ENCODE data around the gene TBC1D22A. TPM values are rescaled to one million over a fixed set of nuclear protein-coding genes. Genes with fewer than 3 reads are reported as not detected.

The TBC1D22A gene
- total and polyA plus RNA-seq, 2 experiments from 2014 or later, result 9.6 to 13.3 TPM

DNA sequence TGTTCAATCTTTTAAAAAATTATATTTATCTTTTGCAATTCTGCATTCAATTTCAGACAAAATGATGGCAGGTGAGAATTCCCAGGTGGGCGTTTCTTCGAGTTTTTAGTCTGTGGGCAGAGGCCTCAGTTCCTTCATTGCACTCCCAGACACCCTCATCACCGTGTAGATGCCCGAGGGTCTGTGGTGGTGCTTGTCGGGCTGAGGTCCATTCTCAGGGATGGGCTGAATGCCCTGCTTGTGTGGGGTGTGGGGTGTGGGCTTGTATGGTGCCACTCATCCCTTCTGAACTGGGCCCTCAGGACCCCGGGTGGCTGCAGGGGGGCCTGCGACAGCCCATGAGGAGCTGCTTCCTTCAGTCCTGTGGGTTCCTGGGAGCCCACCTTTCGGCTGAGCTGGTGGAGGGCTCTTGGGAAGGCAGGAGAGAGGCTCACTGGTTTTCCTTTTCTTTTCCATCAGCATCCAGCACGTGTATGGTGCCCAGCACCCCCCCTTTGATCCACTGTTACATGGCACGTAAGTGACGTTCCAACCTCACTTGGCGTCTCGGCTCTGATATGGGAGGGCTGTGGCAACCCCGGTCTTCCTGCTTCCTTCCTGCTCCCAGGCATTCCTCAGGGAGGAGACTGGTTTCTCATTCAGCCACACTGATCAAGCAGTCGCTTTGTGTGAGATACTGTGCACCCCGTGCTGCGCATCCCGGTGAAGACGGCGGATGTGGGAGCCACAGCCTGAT, 29.8 kb downstream of the TBC1D22A start (continued):
- TF ChIP-seq, protein P1, sequence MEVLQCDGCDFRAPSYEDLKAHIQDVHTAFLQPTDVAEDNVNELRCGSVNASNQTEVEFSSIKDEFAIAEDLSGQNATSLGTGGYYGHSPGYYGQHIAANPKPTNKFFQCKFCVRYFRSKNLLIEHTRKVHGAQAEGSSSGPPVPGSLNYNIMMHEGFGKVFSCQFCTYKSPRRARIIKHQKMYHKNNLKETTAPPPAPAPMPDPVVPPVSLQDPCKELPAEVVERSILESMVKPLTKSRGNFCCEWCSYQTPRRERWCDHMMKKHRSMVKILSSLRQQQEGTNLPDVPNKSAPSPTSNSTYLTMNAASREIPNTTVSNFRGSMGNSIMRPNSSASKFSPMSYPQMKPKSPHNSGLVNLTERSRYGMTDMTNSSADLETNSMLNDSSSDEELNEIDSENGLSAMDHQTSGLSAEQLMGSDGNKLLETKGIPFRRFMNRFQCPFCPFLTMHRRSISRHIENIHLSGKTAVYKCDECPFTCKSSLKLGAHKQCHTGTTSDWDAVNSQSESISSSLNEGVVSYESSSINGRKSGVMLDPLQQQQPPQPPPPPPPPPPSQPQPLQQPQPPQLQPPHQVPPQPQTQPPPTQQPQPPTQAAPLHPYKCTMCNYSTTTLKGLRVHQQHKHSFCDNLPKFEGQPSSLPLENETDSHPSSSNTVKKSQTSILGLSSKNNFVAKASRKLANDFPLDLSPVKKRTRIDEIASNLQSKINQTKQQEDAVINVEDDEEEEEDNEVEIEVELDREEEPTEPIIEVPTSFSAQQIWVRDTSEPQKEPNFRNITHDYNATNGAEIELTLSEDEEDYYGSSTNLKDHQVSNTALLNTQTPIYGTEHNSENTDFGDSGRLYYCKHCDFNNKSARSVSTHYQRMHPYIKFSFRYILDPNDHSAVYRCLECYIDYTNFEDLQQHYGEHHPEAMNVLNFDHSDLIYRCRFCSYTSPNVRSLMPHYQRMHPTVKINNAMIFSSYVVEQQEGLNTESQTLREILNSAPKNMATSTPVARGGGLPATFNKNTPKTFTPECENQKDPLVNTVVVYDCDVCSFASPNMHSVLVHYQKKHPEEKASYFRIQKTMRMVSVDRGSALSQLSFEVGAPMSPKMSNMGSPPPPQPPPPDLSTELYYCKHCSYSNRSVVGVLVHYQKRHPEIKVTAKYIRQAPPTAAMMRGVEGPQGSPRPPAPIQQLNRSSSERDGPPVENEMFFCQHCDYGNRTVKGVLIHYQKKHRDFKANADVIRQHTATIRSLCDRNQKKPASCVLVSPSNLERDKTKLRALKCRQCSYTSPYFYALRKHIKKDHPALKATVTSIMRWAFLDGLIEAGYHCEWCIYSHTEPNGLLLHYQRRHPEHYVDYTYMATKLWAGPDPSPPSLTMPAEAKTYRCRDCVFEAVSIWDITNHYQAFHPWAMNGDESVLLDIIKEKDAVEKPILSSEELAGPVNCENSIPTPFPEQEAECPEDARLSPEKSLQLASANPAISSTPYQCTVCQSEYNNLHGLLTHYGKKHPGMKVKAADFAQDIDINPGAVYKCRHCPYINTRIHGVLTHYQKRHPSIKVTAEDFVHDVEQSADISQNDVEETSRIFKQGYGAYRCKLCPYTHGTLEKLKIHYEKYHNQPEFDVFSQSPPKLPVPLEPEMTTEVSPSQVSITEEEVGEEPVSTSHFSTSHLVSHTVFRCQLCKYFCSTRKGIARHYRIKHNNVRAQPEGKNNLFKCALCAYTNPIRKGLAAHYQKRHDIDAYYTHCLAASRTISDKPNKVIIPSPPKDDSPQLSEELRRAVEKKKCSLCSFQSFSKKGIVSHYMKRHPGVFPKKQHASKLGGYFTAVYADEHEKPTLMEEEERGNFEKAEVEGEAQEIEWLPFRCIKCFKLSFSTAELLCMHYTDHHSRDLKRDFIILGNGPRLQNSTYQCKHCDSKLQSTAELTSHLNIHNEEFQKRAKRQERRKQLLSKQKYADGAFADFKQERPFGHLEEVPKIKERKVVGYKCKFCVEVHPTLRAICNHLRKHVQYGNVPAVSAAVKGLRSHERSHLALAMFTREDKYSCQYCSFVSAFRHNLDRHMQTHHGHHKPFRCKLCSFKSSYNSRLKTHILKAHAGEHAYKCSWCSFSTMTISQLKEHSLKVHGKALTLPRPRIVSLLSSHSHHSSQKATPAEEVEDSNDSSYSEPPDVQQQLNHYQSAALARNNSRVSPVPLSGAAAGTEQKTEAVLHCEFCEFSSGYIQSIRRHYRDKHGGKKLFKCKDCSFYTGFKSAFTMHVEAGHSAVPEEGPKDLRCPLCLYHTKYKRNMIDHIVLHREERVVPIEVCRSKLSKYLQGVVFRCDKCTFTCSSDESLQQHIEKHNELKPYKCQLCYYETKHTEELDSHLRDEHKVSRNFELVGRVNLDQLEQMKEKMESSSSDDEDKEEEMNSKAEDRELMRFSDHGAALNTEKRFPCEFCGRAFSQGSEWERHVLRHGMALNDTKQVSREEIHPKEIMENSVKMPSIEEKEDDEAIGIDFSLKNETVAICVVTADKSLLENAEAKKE (CRISPR knock-in tag; IDR thresholded peaks at IDR 0.05), result no peak
- TF ChIP-seq, protein P2, sequence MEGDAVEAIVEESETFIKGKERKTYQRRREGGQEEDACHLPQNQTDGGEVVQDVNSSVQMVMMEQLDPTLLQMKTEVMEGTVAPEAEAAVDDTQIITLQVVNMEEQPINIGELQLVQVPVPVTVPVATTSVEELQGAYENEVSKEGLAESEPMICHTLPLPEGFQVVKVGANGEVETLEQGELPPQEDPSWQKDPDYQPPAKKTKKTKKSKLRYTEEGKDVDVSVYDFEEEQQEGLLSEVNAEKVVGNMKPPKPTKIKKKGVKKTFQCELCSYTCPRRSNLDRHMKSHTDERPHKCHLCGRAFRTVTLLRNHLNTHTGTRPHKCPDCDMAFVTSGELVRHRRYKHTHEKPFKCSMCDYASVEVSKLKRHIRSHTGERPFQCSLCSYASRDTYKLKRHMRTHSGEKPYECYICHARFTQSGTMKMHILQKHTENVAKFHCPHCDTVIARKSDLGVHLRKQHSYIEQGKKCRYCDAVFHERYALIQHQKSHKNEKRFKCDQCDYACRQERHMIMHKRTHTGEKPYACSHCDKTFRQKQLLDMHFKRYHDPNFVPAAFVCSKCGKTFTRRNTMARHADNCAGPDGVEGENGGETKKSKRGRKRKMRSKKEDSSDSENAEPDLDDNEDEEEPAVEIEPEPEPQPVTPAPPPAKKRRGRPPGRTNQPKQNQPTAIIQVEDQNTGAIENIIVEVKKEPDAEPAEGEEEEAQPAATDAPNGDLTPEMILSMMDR (conservative IDR thresholded peaks at IDR 0.05; ENCODE audit: low read depth in 2 of 2), result no peak
- TF ChIP-seq EZH2 (IDR thresholded peaks at IDR 0.05; ENCODE audit: low read depth, unreplicated experiment), result no peak
- TF ChIP-seq, protein P3, sequence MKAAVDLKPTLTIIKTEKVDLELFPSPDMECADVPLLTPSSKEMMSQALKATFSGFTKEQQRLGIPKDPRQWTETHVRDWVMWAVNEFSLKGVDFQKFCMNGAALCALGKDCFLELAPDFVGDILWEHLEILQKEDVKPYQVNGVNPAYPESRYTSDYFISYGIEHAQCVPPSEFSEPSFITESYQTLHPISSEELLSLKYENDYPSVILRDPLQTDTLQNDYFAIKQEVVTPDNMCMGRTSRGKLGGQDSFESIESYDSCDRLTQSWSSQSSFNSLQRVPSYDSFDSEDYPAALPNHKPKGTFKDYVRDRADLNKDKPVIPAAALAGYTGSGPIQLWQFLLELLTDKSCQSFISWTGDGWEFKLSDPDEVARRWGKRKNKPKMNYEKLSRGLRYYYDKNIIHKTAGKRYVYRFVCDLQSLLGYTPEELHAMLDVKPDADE (IDR thresholded peaks at IDR 0.05), result no peak

DNA sequence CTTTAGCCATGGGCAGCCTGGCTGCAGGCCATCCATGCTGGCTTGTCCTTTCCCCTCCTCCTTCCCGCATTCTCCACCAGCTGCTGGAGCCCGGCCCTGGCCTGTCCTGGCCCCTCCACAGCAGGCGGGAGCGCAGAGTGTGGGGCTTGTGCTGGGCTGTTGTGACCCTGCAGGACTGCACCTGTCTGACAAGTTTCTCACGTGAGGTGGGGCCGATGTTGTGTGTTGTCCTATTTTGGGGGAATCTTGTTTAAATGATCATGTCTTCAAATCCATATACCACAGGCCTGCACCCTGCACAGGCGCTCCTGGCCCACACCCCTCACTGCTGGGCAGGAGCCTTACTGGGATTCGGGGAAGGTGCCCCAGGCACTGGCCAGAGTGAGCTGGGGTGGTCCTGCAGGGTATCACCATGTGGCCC, 30.4 kb downstream of the TBC1D22A start:
- H3F3A ChIP-seq (replicated peaks; ENCODE audit: low read depth), result no peaks in the 10 kb centered on the region
- no peak overlapping the region for H3K4me2 ChIP-seq
- no peaks in the 10 kb centered on the region for H3K36me3 ChIP-seq (ENCODE audit: insufficient read depth)
- H3K4me1 ChIP-seq (ENCODE audit: insufficient read depth), result no peaks in the 10 kb centered on the region
- H4K20me1 ChIP-seq (replicated peaks; ENCODE audit: insufficient read depth), result peaks cover 10% of the 10 kb centered on the region; the same call in 1 of the 2 replicates
- DNase-seq (ENCODE audit: low spot score), result no peak
- peaks cover 3% of the 10 kb centered on the region; the same call in 1 of the 3 replicates for H3K36me3 Mint-ChIP-seq (ENCODE audit: low read depth)
- peaks cover 24% of the 10 kb centered on the region for H3K79me2 ChIP-seq (replicated peaks; ENCODE audit: insufficient read depth)
- H3K4me3 ChIP-seq, result no peak overlapping the region
- no peak overlapping the region for H3K27ac Mint-ChIP-seq
- no peaks in the 10 kb centered on the region; the same call in 2 of the 3 replicates for H3K4me1 Mint-ChIP-seq
- no peaks in the 10 kb centered on the region for H3K9me2 ChIP-seq (ENCODE audit: insufficient read depth)
- H3K4me3 Mint-ChIP-seq, result no peak overlapping the region
- no peak for ATAC-seq
- H2AFZ ChIP-seq, result no peak overlapping the region
- H3K27me3 Mint-ChIP-seq (ENCODE audit: insufficient read depth, low read depth, poor library complexity), result peaks cover 4% of the 10 kb centered on the region
- H3K27me3 ChIP-seq (ENCODE audit: insufficient read depth), result no peaks in the 10 kb centered on the region
- no peak overlapping the region for H3K27ac ChIP-seq (ENCODE audit: low read depth)
- H3K9me3 Mint-ChIP-seq, result no peaks in the 10 kb centered on the region
- TF ChIP-seq EZH2 (IDR thresholded peaks at IDR 0.05; ENCODE audit: low read depth, unreplicated experiment) (no peak), ZNF331 (CRISPR knock-in tag; IDR thresholded peaks at IDR 0.05; ENCODE audit: low read depth) (no peak), POLR2AphosphoS5 (IDR thresholded peaks at IDR 0.05; ENCODE audit: low read depth) (no peak), NANOG (IDR thresholded peaks at IDR 0.05; ENCODE audit: borderline replicate concordance) (no peak), ZNF114 (CRISPR knock-in tag; IDR thresholded peaks at IDR 0.05) (no peak)
- TF ChIP-seq, protein P2 (conservative IDR thresholded peaks at IDR 0.05; ENCODE audit: low read depth in 2 of 2), result no peak
- TF ChIP-seq, protein P3 (IDR thresholded peaks at IDR 0.05), result no peak
